T-helper 1 cell treated with Interleukin-12 subunit alpha and Interleukin-12 subunit beta and Interleukin-4 antibody, amounts not matched to agents 30 μg/mL and 1 μg/mL, for 36 hours (primary cell): ENCODE measurements around the gene TRPV2.

Source experiments
- H3K27ac Mint-ChIP-seq: one replicate; pipeline ENCODE4 v1.8.0; 2021; ENCODE audit warnings: mild to moderate bottlenecking, mixed read lengths
- H3K27me3 Mint-ChIP-seq: one replicate; pipeline ENCODE4 v1.8.0; 2021; ENCODE audit warnings: low read depth, mixed read lengths
- H3K36me3 Mint-ChIP-seq: one replicate; pipeline ENCODE4 v1.8.0; 2021; ENCODE audit warnings: low read depth, mixed read lengths
- H3K4me1 Mint-ChIP-seq: one replicate; pipeline ENCODE4 v1.8.0; 2021; ENCODE audit warnings: low read depth, mixed read lengths
- H3K4me3 Mint-ChIP-seq: one replicate; pipeline ENCODE4 v1.8.0; 2021; ENCODE audit warnings: mild to moderate bottlenecking, moderate library complexity, mixed read lengths
- H3K9me3 Mint-ChIP-seq: one replicate; pipeline ENCODE4 v1.8.0; 2021; ENCODE audit warnings: mixed read lengths

Gene TRPV2

GRCh38 chr17:16423226-16423872 is 8.0 kb downstream of the TRPV2 start:
- H3K27me3 Mint-ChIP-seq, result no peaks in the 10 kb centered on the region
- H3K27ac Mint-ChIP-seq, result no peak overlapping the region
- peaks cover 29% of the 10 kb centered on the region for H3K4me1 Mint-ChIP-seq
- no peak overlapping the region for H3K4me3 Mint-ChIP-seq
- no peaks in the 10 kb centered on the region for H3K9me3 Mint-ChIP-seq
- H3K36me3 Mint-ChIP-seq, result peaks cover 35% of the 10 kb centered on the region

GRCh38 chr17:16425202-16425601 is 9.8 kb downstream of the TRPV2 start:
- H3K27me3 Mint-ChIP-seq, result no peaks in the 10 kb centered on the region
- H3K36me3 Mint-ChIP-seq, result peaks cover 31% of the 10 kb centered on the region
- H3K4me3 Mint-ChIP-seq, result no peak overlapping the region
- H3K4me1 Mint-ChIP-seq, result peaks cover 11% of the 10 kb centered on the region
- H3K9me3 Mint-ChIP-seq, result no peaks in the 10 kb centered on the region
- H3K27ac Mint-ChIP-seq, result no peak overlapping the region

- H3K9me3 Mint-ChIP-seq, result no peaks in the 10 kb centered on the region
- H3K4me1 Mint-ChIP-seq, result peaks cover 4% of the 10 kb centered on the region
- H3K36me3 Mint-ChIP-seq, result peaks cover 35% of the 10 kb centered on the region
- H3K4me3 Mint-ChIP-seq, result no peak overlapping the region
- no peaks in the 10 kb centered on the region for H3K27me3 Mint-ChIP-seq
- no peak overlapping the region for H3K27ac Mint-ChIP-seq
Measured at GRCh38 chr17:16425698-16426659, 10.6 kb downstream of the TRPV2 start.

- H3K9me3 Mint-ChIP-seq, result no peaks in the 10 kb centered on the region
- no peak overlapping the region for H3K4me3 Mint-ChIP-seq
- H3K27ac Mint-ChIP-seq, result no peak overlapping the region
- no peaks in the 10 kb centered on the region for H3K27me3 Mint-ChIP-seq
- peaks cover 36% of the 10 kb centered on the region for H3K36me3 Mint-ChIP-seq
- peaks cover 3% of the 10 kb centered on the region for H3K4me1 Mint-ChIP-seq
Measured at GRCh38 chr17:16427020-16427419, 11.6 kb downstream of the TRPV2 start.

- Mint-ChIP-seq H3K4me1 (peaks cover 3% of the 10 kb centered on the region), H3K9me3 (no peaks in the 10 kb centered on the region), H3K27me3 (no peaks in the 10 kb centered on the region), H3K27ac (no peak overlapping the region), H3K36me3 (peaks cover 29% of the 10 kb centered on the region), H3K4me3 (no peak overlapping the region)
Measured at GRCh38 chr17:16428098-16428882, 12.9 kb downstream of the TRPV2 start.

GRCh38 chr17:16429083-16429482 is 13.7 kb downstream of the TRPV2 start:
- Mint-ChIP-seq H3K4me3 (no peak overlapping the region), H3K27ac (no peak overlapping the region)

GRCh38 chr17:16430650-16431049 is 15.3 kb downstream of the TRPV2 start:
- H3K4me3 Mint-ChIP-seq, result no peak overlapping the region
- no peaks in the 10 kb centered on the region for H3K9me3 Mint-ChIP-seq
- peaks cover under 1% of the 10 kb centered on the region for H3K4me1 Mint-ChIP-seq
- no peak overlapping the region for H3K27ac Mint-ChIP-seq
- no peaks in the 10 kb centered on the region for H3K27me3 Mint-ChIP-seq
- H3K36me3 Mint-ChIP-seq, result peaks cover 26% of the 10 kb centered on the region

More at GRCh38 chr17:16429083-16429482, 13.7 kb downstream of the TRPV2 start:
- no peaks in the 10 kb centered on the region for H3K27me3 Mint-ChIP-seq
- H3K9me3 Mint-ChIP-seq, result no peaks in the 10 kb centered on the region
- peaks cover 27% of the 10 kb centered on the region for H3K36me3 Mint-ChIP-seq
- peaks cover 3% of the 10 kb centered on the region for H3K4me1 Mint-ChIP-seq

GRCh38 chr17:16432017-16432416 is 16.6 kb downstream of the TRPV2 start:
- Mint-ChIP-seq H3K9me3 (no peaks in the 10 kb centered on the region), H3K27ac (no peak overlapping the region), H3K4me3 (no peak overlapping the region), H3K36me3 (peaks cover 24% of the 10 kb centered on the region), H3K4me1 (peaks cover 4% of the 10 kb centered on the region), H3K27me3 (no peaks in the 10 kb centered on the region)

- no peaks in the 10 kb centered on the region for H3K9me3 Mint-ChIP-seq
- peaks cover 27% of the 10 kb centered on the region for H3K36me3 Mint-ChIP-seq
- H3K27me3 Mint-ChIP-seq, result no peaks in the 10 kb centered on the region
- H3K4me3 Mint-ChIP-seq, result no peak overlapping the region
- peaks cover 15% of the 10 kb centered on the region for H3K4me1 Mint-ChIP-seq
- no peak overlapping the region for H3K27ac Mint-ChIP-seq
Measured at GRCh38 chr17:16433514-16433913, 18.1 kb downstream of the TRPV2 start.

GRCh38 chr17:16434662-16435061 is 19.3 kb downstream of the TRPV2 start:
- no peak overlapping the region for H3K4me3 Mint-ChIP-seq
- peaks cover 16% of the 10 kb centered on the region for H3K4me1 Mint-ChIP-seq
- H3K27me3 Mint-ChIP-seq, result no peaks in the 10 kb centered on the region
- H3K27ac Mint-ChIP-seq, result no peak overlapping the region
- peaks cover 24% of the 10 kb centered on the region for H3K36me3 Mint-ChIP-seq
- H3K9me3 Mint-ChIP-seq, result no peaks in the 10 kb centered on the region

- Mint-ChIP-seq H3K27me3 (no peaks in the 10 kb centered on the region), H3K9me3 (no peaks in the 10 kb centered on the region), H3K36me3 (peaks cover 30% of the 10 kb centered on the region), H3K4me1 (peaks cover 28% of the 10 kb centered on the region), H3K27ac (peak overlapping the region; percentile 57), H3K4me3 (no peak overlapping the region)
Measured at GRCh38 chr17:16435925-16436886, 20.8 kb downstream of the TRPV2 start.

GRCh38 chr17:16437083-16437482 is 21.7 kb downstream of the TRPV2 start:
- Mint-ChIP-seq H3K9me3 (no peaks in the 10 kb centered on the region), H3K4me1 (peaks cover 35% of the 10 kb centered on the region)

GRCh38 chr17:16438173-16438556 is 22.8 kb downstream of the TRPV2 start:
- Mint-ChIP-seq H3K4me3 (peak overlapping the region; percentile 97), H3K4me1 (peaks cover 43% of the 10 kb centered on the region)

More at GRCh38 chr17:16437083-16437482, 21.7 kb downstream of the TRPV2 start:
- Mint-ChIP-seq H3K4me3 (no peak overlapping the region), H3K36me3 (peaks cover 35% of the 10 kb centered on the region), H3K27ac (no peak overlapping the region), H3K27me3 (no peaks in the 10 kb centered on the region)

More at GRCh38 chr17:16438173-16438556, 22.8 kb downstream of the TRPV2 start:
- Mint-ChIP-seq H3K27me3 (no peaks in the 10 kb centered on the region), H3K27ac (peak overlapping the region; percentile 96), H3K9me3 (no peaks in the 10 kb centered on the region), H3K36me3 (peaks cover 44% of the 10 kb centered on the region)
